Thoracic aorta (tissue), 2 donors: ENCODE data around the gene NPTXR. TPM values are rescaled to one million over a fixed set of nuclear protein-coding genes. Genes with fewer than 3 reads are reported as not detected.

Experiments used
- ATAC-seq: fragments of 150-250 bp; one replicate; pipeline ENCODE4 v1.8.0; 2017; ENCODE audit warnings: low read depth; ENCODE audit not compliant: insufficient number of reproducible peaks, low FRiP score
- DNase-seq: peaks from one replicate; pipeline ENCODE4 v3.0.0-alpha.2; 2020; ENCODE audit warnings: low spot score
- H3K27ac ChIP-seq, 2 donors: fragments of 200-600 bp; sonication (generic); 1 replicate in 1 of 2; 2 replicates in 1 of 2; pipeline ENCODE4 v1.5.1; 2016; ENCODE audit warnings: mild to moderate bottlenecking in 2 of 2, moderate library complexity in 2 of 2
- H3K27me3 ChIP-seq: fragments of 200-600 bp; sonication (generic); replicated peaks from 2 replicates; pipeline ENCODE4 v1.6.0; 2016; ENCODE audit warnings: mild to moderate bottlenecking; ENCODE audit not compliant: insufficient read depth
- H3K36me3 ChIP-seq: fragments of 200-600 bp; sonication (generic); one replicate; pipeline ENCODE4 v1.5.1; 2016
- H3K4me1 ChIP-seq, 2 donors: fragments of 200-600 bp; sonication (generic); 1 replicate in 1 of 2; 2 replicates in 1 of 2; pipeline versions ENCODE4 v1.5.1 to v1.6.0; 2016; ENCODE audit warnings: low read depth in 2 of 2, mild to moderate bottlenecking in 1 of 2; ENCODE audit not compliant: control insufficient read depth in 1 of 2
- H3K4me3 ChIP-seq: fragments of 200-600 bp; sonication (generic); 2 replicates; pipeline ENCODE4 v1.5.1; 2016; ENCODE audit warnings: mild to moderate bottlenecking
- H3K9me3 ChIP-seq: fragments of 200-600 bp; sonication (generic); 2 replicates; pipeline ENCODE4 v1.5.1; 2016
- total RNA-seq, 2 donors: library from RNA; depleted of rRNA; stranded (reverse); fragments of >200 nt; gene quantifications; one replicate each; pipeline versions ENCODE4 v1.1.0 to v1.2.3, GENCODE V29; 2016
- TF ChIP-seq, protein P1 (sequence below): fragments of 200-600 bp; sonication (generic); IDR thresholded peaks from one replicate; pipeline ENCODE4 v1.5.1; 2019; ENCODE audit warnings: antibody characterized with exemption

NPTXR gene
- total RNA-seq, 2 donors from 2014 or later: 29.3 to 50.8 TPM

DNA sequence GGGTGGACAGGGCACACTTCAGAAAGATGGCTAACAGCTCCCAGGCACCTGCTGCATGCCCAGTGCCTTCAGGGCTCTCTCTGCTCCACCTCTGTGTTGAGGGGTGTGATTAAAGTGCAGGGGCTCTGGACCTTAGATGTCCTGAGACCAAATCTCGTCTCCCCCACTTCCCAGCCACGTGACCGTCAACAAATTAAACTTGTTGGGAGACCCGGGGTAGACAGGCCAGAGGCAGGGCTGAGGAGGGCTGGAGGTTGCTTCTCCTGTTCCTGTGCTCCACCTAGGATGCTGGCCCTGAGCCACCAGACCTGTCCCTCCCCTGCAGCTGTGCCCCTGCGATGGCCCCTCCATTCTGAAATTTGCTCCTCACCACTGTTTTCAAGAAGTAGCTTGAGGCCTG, 17.0 kb downstream of the NPTXR start:
- H3K27me3 ChIP-seq: no peaks in the 10 kb centered on the region
- no peaks in the 10 kb centered on the region for H3K9me3 ChIP-seq

GRCh38 chr22:38826386-38826785, 17.4 kb downstream of the NPTXR start:
- TF ChIP-seq, protein P1, sequence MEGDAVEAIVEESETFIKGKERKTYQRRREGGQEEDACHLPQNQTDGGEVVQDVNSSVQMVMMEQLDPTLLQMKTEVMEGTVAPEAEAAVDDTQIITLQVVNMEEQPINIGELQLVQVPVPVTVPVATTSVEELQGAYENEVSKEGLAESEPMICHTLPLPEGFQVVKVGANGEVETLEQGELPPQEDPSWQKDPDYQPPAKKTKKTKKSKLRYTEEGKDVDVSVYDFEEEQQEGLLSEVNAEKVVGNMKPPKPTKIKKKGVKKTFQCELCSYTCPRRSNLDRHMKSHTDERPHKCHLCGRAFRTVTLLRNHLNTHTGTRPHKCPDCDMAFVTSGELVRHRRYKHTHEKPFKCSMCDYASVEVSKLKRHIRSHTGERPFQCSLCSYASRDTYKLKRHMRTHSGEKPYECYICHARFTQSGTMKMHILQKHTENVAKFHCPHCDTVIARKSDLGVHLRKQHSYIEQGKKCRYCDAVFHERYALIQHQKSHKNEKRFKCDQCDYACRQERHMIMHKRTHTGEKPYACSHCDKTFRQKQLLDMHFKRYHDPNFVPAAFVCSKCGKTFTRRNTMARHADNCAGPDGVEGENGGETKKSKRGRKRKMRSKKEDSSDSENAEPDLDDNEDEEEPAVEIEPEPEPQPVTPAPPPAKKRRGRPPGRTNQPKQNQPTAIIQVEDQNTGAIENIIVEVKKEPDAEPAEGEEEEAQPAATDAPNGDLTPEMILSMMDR: no peak
- no peaks in the 10 kb centered on the region for H3K27me3 ChIP-seq
- H3K9me3 ChIP-seq: no peaks in the 10 kb centered on the region
- H3K4me3 ChIP-seq: no peak overlapping the region
- H3K4me1 ChIP-seq: no peaks in the 10 kb centered on the region
- no peak overlapping the region for H3K27ac ChIP-seq
- DNase-seq (no peak), ATAC-seq (no peak)
- H3K36me3 ChIP-seq: peaks cover 6% of the 10 kb centered on the region

More for the DNA sequence above, 17.0 kb downstream of the NPTXR start:
- Histone ChIP-seq H3K4me1 (no peaks in the 10 kb centered on the region), H3K36me3 (peaks cover 6% of the 10 kb centered on the region), H3K27ac (no peak overlapping the region), H3K4me3 (no peak overlapping the region)
- ATAC-seq (no peak), DNase-seq (no peak)
- TF ChIP-seq, protein P1: no peak

DNA sequence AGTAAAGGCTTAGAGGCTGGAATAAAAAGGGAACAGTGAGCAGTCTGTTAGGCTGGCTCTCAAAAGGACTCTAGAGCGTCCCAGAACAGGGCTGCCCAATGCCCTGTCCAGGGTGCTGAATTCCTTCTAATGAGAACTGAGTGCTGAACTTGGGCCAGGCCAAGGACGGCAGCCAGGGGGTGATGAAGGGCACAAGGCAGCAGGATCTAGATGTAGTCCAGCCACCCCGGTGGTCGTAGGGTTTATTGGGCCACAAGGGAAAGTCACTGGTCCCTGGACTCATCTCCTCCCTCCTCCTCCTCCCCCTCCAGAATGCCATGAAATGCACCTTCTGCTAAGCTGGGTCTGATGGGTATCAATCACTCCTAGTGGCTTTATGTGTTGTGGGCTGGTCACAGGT, 19.2 kb downstream of the NPTXR start:
- no peak overlapping the region for H3K27ac ChIP-seq
- H3K4me1 ChIP-seq: no peaks in the 10 kb centered on the region
- H3K27me3 ChIP-seq: no peaks in the 10 kb centered on the region
- DNase-seq (no peak), ATAC-seq (no peak)
- no peak overlapping the region for H3K4me3 ChIP-seq
- TF ChIP-seq, protein P1: peak; percentile 11
- peaks cover 6% of the 10 kb centered on the region for H3K36me3 ChIP-seq
- H3K9me3 ChIP-seq: no peaks in the 10 kb centered on the region

DNA sequence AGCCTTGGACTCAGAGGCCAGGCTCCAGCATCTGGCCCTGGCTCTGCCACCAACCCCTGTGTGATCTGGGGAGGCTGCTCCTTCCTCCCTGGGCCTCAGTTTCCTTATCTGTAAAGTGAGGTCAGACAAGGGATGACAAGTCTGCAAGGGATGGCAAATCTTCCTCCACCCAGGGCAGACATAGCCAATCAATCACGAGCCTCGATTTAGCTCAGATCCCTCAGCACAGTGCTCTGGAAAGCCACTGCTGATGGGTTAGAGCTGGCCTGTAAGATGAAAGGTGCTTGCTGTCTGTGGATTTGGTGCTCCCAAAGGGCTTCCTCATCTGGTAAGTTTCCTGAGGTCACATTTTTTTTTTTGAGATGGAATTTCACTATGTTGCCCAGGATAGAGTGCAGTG, 20.2 kb downstream of the NPTXR start:
- TF ChIP-seq, protein P1: no peak
- ATAC-seq (no peak), DNase-seq (no peak)
- H3K4me3 ChIP-seq: no peak overlapping the region
- peaks cover 6% of the 10 kb centered on the region for H3K36me3 ChIP-seq
- no peaks in the 10 kb centered on the region for H3K27me3 ChIP-seq
- no peak overlapping the region for H3K27ac ChIP-seq
- no peaks in the 10 kb centered on the region for H3K4me1 ChIP-seq
- no peaks in the 10 kb centered on the region for H3K9me3 ChIP-seq

- Histone ChIP-seq H3K9me3 (no peaks in the 10 kb centered on the region), H3K4me1 (no peaks in the 10 kb centered on the region), H3K27me3 (no peaks in the 10 kb centered on the region), H3K36me3 (peaks cover 6% of the 10 kb centered on the region), H3K4me3 (no peak overlapping the region), H3K27ac (no peak overlapping the region)
- ATAC-seq: no peak
- DNase-seq: no peak
- TF ChIP-seq, protein P1: no peak
Measured at GRCh38 chr22:38823076-38823475, 20.8 kb downstream of the NPTXR start.
